Heart left ventricle (tissue), 13 donors: Measurements from ENCODE around the gene PFN1.

Experiments used
- CTCF ChIP-seq, 12 donors: fragments of 200-600 bp; sonication (generic) in 4 of 12; IDR thresholded peaks; one replicate each; pipeline versions ENCODE4 v1.5.0 to v1.8.0; 2018 to 2022; ENCODE audit warnings: antibody characterized with exemption in 12 of 12, mild to moderate bottlenecking in 5 of 12
- POLR2A ChIP-seq, 2 donors: fragments of 450-650 bp; IDR thresholded peaks; one replicate each; pipeline ENCODE4 v1.6.1; 2017; ENCODE audit warnings: antibody characterized with exemption in 2 of 2, mild to moderate bottlenecking in 2 of 2, moderate library complexity in 2 of 2
- donor health status: ischemic (EF 13 %, LVEDD 7.1; RV severe dilation, severe dysfunction).
- donor health status: DM: no; HTN: yes; CAD: no.
- donor health status: DM: no; HTN: no; CAD: no.
- donor health status: ischemic (EF 25% LVEDD 6.9; RV normal size, moderate dysfunction).
- donor health status: ischemic (EF 25% LVEDD 5.7; RV mildly dilated, moderate dysfunction).
- donor health status: ischemic (EF 35%, LVEDD 5.7; RV mildly dilated, moderate dysfunction).
- donor health status: nonischemic (EF 11% LVEDD 7.7; RV severe dilation, severe dysfunction).
- donor health status: DM: yes; HTN: yes; CAD: no.
- donor health status: PGD.
- donor health status: ischemic (EF 29% LVEDD 5.4; RV normal size, mild dysfunction).
- donor health status: nonischemic (EF 23%, LVEDD 6.1; RV moderate dilation, normal function).

GRCh38 chr17:4944554-4945175 is 3.7 kb downstream of the PFN1 start:
- TF ChIP-seq CTCF (IDR thresholded peaks at IDR 0.05) (no peak), POLR2A (IDR thresholded peaks at IDR 0.05) (no peak)
